CD4-positive, alpha-beta T cell (primary cell): Measurements from ENCODE around the gene USP12. TPM values are rescaled to one million over a fixed set of nuclear protein-coding genes. Genes with fewer than 3 reads are reported as not detected.

Experiments used
- ATAC-seq: fragments of 200-7000 bp; cut with Tn5 transposase; one replicate; pipeline ENCODE4 v1.10.0; 2022; ENCODE audit warnings: mild to moderate bottlenecking; ENCODE audit not compliant: poor library complexity
- CTCF ChIA-PET: fragments of 350-600 bp; sonication (Branson Sonifier 250); formaldehyde crosslinking; loops from one replicate; lab custom pipeline; 2021; ENCODE audit warnings: antibody characterized with exemption, inconsistent platforms; lab: Charles Lee
- POLR2A ChIA-PET: fragments of 350-600 bp; sonication (Branson Sonifier 250); formaldehyde crosslinking; loops from one replicate; lab custom pipeline; 2021; ENCODE audit warnings: antibody characterized with exemption, inconsistent platforms; lab: Charles Lee
- DNase-seq, 14 experiments: peaks; one replicate each; pipeline ENCODE4 v3.0.0-alpha.2; 2013 to 2020; ENCODE audit warnings: mixed read lengths in 2 of 14
- H3K27ac ChIP-seq, 2 donors: one replicate each; pipeline versions ENCODE4 v1.5.1 to v1.7.0; 2013; ENCODE audit warnings: low read length in 2 of 2, low read depth in 1 of 2, mild to moderate bottlenecking in 1 of 2
- H3K27me3 ChIP-seq, 2 experiments: 1 replicate in 1 of 2; 2 replicates in 1 of 2; pipeline versions ENCODE4 v1.6.1 to v1.7.0; 2013; ENCODE audit warnings: low read length in 2 of 2, control low read depth in 1 of 2, mild to moderate bottlenecking in 1 of 2, moderate library complexity in 1 of 2; ENCODE audit not compliant: insufficient read depth in 2 of 2, control insufficient read depth in 1 of 2
- H3K36me3 ChIP-seq: one replicate; pipeline ENCODE4 v1.6.1; 2013; ENCODE audit warnings: low read length, control low read depth; ENCODE audit not compliant: insufficient read depth
- H3K4me1 ChIP-seq: one replicate; pipeline ENCODE4 v1.6.1; 2013; ENCODE audit warnings: low read length, control low read depth; ENCODE audit not compliant: insufficient read depth
- H3K4me3 ChIP-seq: one replicate; pipeline ENCODE4 v1.5.1; 2013; ENCODE audit warnings: mild to moderate bottlenecking, low read length, moderate library complexity
- H3K9me3 ChIP-seq, 2 experiments: 1 replicate in 1 of 2; 2 replicates in 1 of 2; pipeline versions ENCODE4 v1.6.1 to v1.7.0; 2013; ENCODE audit warnings: low read length in 2 of 2, mild to moderate bottlenecking in 2 of 2, control low read depth in 1 of 2, moderate library complexity in 1 of 2; ENCODE audit not compliant: control insufficient read depth in 1 of 2, insufficient read depth in 1 of 2
- H3K27ac Mint-ChIP-seq: one replicate; pipeline ENCODE4 v1.8.0; 2020; ENCODE audit warnings: mixed read lengths
- H3K27me3 Mint-ChIP-seq: one replicate; pipeline ENCODE4 v1.8.0; 2021; ENCODE audit warnings: mixed read lengths
- H3K36me3 Mint-ChIP-seq: one replicate; pipeline ENCODE4 v1.8.0; 2021; ENCODE audit warnings: low read depth, mixed read lengths
- H3K4me1 Mint-ChIP-seq: one replicate; pipeline ENCODE4 v1.8.0; 2021; ENCODE audit warnings: low read depth, mixed read lengths
- H3K4me3 Mint-ChIP-seq: one replicate; pipeline ENCODE4 v1.8.0; 2020; ENCODE audit warnings: mild to moderate bottlenecking, mixed read lengths
- H3K9me3 Mint-ChIP-seq: one replicate; pipeline ENCODE4 v1.8.0; 2020; ENCODE audit warnings: mixed read lengths
- intact Hi-C, 2 experiments: fragments of 100-400 bp; cut with DNase I in 1 of 2; cut with micrococcal nuclease in 1 of 2; formaldehyde crosslinking; loops; one replicate each; pipeline versions ENCODE4 v1.15.1 to v1.9.0; 2023 to 2025; cut with DNase I, micrococcal nuclease
- total RNA-seq, 174 experiments: library from RNA in 2 of 174; stranded (reverse) in 2 of 174; gene quantifications; one replicate each; pipeline ENCODE4 v1.2.3 and lab custom pipeline; 2021 to 2026
- TF ChIP-seq, protein P1 (sequence below): fragments of 200-600 bp; IDR thresholded peaks from one replicate; pipeline ENCODE4 v1.8.0; 2022; ENCODE audit warnings: antibody characterized with exemption, mild to moderate bottlenecking

Gene USP12
- total RNA-seq, 2 experiments from 2014 or later, result 56.9 to 58.8 TPM

DNA sequence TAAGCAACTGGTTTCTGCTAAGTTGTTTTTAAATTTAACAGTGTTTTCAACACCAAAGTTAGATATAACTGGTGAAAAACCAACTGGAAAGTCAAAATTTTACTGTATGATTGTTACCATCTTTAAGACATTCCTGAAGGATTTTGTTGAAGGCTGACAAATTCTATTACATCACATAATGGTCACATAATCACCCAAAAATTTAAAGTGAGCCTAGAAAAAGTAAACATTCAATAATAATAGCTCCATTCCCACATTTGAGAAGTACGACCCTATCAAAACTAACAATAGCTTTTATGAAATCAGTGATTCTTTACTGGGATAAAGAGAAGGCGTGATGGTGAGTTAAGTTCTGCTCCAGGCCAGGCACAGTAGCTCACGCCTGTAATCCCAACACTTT is 51.6 kb downstream of the USP12 start:
- Histone ChIP-seq H3K27me3 (no peaks in the 10 kb centered on the region), H3K4me3 (no peak overlapping the region), H3K27ac (no peak overlapping the region), H3K9me3 (peaks cover 0 to 8% of the 10 kb centered on the region in 2 experiments), H3K36me3 (peaks cover 17% of the 10 kb centered on the region), H3K4me1 (no peaks in the 10 kb centered on the region)
- DNase-seq (no peak), ATAC-seq (no peak)
- H3K27ac Mint-ChIP-seq, result no peak overlapping the region
- H3K4me3 Mint-ChIP-seq, result no peak overlapping the region
- TF ChIP-seq, protein P1, sequence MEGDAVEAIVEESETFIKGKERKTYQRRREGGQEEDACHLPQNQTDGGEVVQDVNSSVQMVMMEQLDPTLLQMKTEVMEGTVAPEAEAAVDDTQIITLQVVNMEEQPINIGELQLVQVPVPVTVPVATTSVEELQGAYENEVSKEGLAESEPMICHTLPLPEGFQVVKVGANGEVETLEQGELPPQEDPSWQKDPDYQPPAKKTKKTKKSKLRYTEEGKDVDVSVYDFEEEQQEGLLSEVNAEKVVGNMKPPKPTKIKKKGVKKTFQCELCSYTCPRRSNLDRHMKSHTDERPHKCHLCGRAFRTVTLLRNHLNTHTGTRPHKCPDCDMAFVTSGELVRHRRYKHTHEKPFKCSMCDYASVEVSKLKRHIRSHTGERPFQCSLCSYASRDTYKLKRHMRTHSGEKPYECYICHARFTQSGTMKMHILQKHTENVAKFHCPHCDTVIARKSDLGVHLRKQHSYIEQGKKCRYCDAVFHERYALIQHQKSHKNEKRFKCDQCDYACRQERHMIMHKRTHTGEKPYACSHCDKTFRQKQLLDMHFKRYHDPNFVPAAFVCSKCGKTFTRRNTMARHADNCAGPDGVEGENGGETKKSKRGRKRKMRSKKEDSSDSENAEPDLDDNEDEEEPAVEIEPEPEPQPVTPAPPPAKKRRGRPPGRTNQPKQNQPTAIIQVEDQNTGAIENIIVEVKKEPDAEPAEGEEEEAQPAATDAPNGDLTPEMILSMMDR, result no peak
- POLR2A ChIA-PET, result no interaction called here
- no peaks in the 10 kb centered on the region for H3K27me3 Mint-ChIP-seq
- peaks cover 83% of the 10 kb centered on the region for H3K36me3 Mint-ChIP-seq
- H3K4me1 Mint-ChIP-seq, result peaks cover 58% of the 10 kb centered on the region
- peaks cover 4% of the 10 kb centered on the region for H3K9me3 Mint-ChIP-seq
- CTCF ChIA-PET, result no interaction called here
- intact Hi-C loops, result no loop called here

DNA sequence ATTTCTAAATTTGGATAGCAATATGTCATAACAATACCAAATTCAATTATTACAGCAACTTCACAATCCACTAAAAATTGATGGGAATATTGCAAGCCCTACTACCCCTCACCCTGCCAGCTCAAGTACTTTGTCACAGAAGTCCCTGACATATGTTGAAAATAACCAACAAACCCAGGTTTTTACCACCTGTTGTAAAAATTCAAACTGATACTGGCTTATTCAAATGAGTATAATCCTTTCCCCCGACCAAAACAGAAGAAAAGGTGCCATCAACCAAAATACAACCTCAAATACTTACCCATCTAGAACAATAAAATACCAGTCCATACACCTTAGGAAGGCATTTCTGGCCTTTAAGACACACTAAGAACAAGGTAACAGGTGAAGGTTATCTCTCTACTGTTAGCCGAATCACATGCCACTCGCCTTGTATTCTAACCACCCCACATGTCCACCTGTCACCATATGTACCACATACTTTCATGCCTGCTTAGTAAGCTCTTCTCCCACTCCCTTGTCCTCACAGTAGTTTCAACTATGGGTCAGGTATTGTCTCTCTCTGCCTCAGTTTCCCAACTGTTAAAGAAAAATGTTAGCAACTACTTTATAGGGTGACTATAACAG is 53.1 kb downstream of the USP12 start:
- intact Hi-C loops, result no loop called here
- no peak overlapping the region for H3K27ac ChIP-seq
- no peak overlapping the region for H3K4me3 Mint-ChIP-seq
- no peaks in the 10 kb centered on the region for H3K4me1 ChIP-seq
- TF ChIP-seq, protein P1, result no peak
- peaks cover 17% of the 10 kb centered on the region for H3K36me3 ChIP-seq
- H3K4me3 ChIP-seq, result no peak overlapping the region
- ATAC-seq (no peak), DNase-seq (no peak)
- no peaks in the 10 kb centered on the region for H3K27me3 ChIP-seq
- peaks cover 83% of the 10 kb centered on the region for H3K36me3 Mint-ChIP-seq
- no peak overlapping the region for H3K27ac Mint-ChIP-seq
- H3K9me3 Mint-ChIP-seq, result peaks cover 2% of the 10 kb centered on the region
- CTCF ChIA-PET, result no interaction called here
- peaks cover 0 to 8% of the 10 kb centered on the region in 2 experiments for H3K9me3 ChIP-seq
- POLR2A ChIA-PET, result no interaction called here
- peaks cover 65% of the 10 kb centered on the region for H3K4me1 Mint-ChIP-seq
- no peaks in the 10 kb centered on the region for H3K27me3 Mint-ChIP-seq

DNA sequence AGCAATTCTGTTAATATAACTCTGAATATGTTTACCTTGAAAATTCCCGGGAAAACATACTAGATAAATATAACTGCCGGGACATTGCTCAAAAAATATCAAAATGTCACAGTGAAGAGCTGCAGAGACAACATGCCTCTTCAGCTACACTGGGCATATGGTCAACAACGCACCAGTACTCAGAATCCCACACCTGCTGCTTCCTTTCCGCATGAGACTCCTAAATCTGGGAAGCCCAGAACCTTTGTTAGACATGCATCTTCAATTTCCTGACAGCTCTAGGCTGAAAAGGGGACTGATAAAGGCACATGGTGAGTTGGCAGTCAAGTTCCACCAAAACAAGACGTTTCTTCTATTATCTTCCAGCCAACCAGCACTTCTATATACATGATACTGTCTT is 53.7 kb downstream of the USP12 start:
- H3K4me1 ChIP-seq, result no peaks in the 10 kb centered on the region
- TF ChIP-seq, protein P1, result no peak
- ATAC-seq, result no peak
- H3K27me3 ChIP-seq, result no peaks in the 10 kb centered on the region
- H3K4me3 ChIP-seq, result no peak overlapping the region
- ChIA-PET POLR2A (no interaction called here), CTCF (no interaction called here)
- H3K27me3 Mint-ChIP-seq, result no peaks in the 10 kb centered on the region
- no peak for DNase-seq
- no peak overlapping the region for H3K27ac Mint-ChIP-seq
- no peak overlapping the region for H3K4me3 Mint-ChIP-seq
- intact Hi-C loops, result no loop called here
- peaks cover 65% of the 10 kb centered on the region for H3K4me1 Mint-ChIP-seq
- H3K36me3 ChIP-seq, result peaks cover 15% of the 10 kb centered on the region
- H3K36me3 Mint-ChIP-seq, result peaks cover 83% of the 10 kb centered on the region
- H3K9me3 Mint-ChIP-seq, result peaks cover 2% of the 10 kb centered on the region
- H3K9me3 ChIP-seq, result peaks cover 0 to 7% of the 10 kb centered on the region in 2 experiments
- no peak overlapping the region for H3K27ac ChIP-seq
